Left cardiac atrium (tissue), 4 donors: ENCODE measurements around the gene SCUBE2. TPM values are rescaled to one million over a fixed set of nuclear protein-coding genes. Genes with fewer than 3 reads are reported as not detected.

Experiments
- ATAC-seq, 2 donors: fragments of 200-7000 bp; cut with Tn5 transposase; one replicate each; pipeline ENCODE4 v1.9.1; 2020; ENCODE audit warnings: mild to moderate bottlenecking in 2 of 2, moderate library complexity in 2 of 2
- DNase-seq: peaks from one replicate; pipeline ENCODE4 v3.0.0-alpha.2; 2020
- intact Hi-C, 2 donors: fragments of 100-400 bp; cut with DNase I; formaldehyde crosslinking; loops; one replicate each; pipeline versions ENCODE4 v1.14.1 to v1.15.1; 2022 to 2023
- total RNA-seq, 2 donors: library from RNA; stranded (reverse); fragmentation: NEBNext Ultra II Directional; extraction: Animal tissue kit (Norgen Biotek cat#: 25700); gene quantifications; one replicate each; pipeline ENCODE4 v1.2.1, GENCODE V29; 2021
- donor health status: DM: no; HTN: yes; CAD: no.
- donor health status: DM: no; HTN: yes; CAD: no; lungs with severe emphysema.
- donor health status: DM: yes; HTN: yes; CAD: no.
- donor health status: Dilated cardiomyopathy.

The SCUBE2 gene
- total RNA-seq, 2 donors from 2014 or later, result 2.0 to 4.4 TPM

DNA sequence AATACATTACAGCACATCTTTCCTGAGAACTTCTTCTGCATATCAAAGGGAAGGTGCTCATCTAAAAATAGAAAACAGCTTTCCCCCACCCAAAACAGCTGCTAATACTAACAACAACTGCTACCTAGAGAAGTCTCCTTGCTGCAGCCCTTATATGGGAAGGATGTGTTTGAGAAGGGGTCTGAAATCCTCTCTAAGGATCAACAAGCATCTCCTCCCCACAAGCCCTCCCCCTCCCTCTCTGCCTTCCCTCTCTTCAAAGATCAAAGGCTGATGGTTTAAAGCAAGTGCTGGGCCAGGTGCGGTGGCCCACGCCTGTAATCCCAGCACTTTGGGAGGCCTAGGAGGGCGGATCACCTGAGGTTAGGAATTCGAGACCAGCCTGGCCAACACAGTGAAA lies 33.5 kb downstream of the SCUBE2 start:
- intact Hi-C loops, result no loop called here
- ATAC-seq, result no peak
- no peak for DNase-seq

GRCh38 chr11:9057007-9057406 lies 34.4 kb downstream of the SCUBE2 start:
- intact Hi-C loops, result no loop called here
- DNase-seq (no peak), ATAC-seq (peak; percentile 3 to 80)

GRCh38 chr11:9056467-9056866 lies 34.9 kb downstream of the SCUBE2 start:
- intact Hi-C loops, result no loop called here
- no peak for ATAC-seq
- no peak for DNase-seq

DNA sequence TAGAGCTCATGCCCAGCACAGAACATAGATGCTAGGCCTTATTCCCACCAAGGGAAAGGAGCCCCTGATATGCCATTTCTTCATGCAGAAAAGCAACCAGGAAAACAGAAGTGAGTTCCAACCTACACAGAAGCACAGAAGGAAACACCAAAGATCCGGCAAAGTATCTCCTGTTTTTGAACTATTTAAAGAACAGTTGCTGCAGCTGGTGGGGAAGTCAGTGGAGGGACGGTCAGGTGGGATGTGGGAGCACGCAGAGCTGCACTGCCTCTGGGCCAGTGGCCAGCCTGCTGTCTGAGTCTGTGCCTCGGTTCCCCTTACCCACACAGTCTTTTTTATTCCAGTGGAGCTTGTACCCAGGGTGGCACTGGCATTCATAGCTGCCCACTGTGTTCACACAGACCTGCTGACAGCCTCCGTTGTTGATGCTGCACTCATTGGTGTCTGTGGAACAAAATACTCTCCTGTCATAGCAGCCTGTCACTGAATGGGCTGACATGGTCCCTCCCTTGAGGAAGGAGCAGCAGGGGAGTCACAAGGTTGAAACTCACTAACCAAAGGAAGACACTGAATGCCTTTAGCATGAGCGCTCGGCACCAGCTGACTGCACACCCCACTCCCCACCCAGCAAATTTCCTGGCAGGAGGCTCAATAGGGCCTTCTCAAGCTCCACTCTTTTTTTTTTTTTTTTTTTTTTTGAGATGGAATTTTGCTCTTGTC lies 37.9 kb downstream of the SCUBE2 start:
- ATAC-seq (no peak), DNase-seq (no peak)
- intact Hi-C loops, result no loop called here

- no peak for DNase-seq
- no peak for ATAC-seq
- intact Hi-C loops, result no loop called here
Measured at GRCh38 chr11:9052316-9052715, 39.1 kb downstream of the SCUBE2 start.

DNA sequence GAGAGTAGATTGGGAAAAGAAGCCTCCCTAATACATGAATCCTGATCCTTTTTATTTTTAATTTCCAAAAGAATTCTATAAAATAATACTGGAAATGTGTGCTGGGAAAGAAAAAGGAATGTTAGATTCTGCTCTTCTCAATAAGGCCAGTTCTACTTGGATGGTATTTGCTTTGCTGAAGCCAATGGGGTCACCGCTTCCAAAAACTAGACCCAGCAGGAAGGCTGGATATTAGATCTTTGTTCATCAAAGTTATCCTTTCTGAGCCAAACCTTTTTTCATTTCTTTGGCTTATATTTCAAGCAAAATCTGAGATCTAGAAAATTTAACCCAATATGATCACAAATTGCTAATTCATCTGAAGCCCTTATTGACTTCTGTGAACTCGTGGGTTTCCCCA lies 41.4 kb downstream of the SCUBE2 start:
- DNase-seq, result no peak
- intact Hi-C loops, result no loop called here
- ATAC-seq, result no peak

DNA sequence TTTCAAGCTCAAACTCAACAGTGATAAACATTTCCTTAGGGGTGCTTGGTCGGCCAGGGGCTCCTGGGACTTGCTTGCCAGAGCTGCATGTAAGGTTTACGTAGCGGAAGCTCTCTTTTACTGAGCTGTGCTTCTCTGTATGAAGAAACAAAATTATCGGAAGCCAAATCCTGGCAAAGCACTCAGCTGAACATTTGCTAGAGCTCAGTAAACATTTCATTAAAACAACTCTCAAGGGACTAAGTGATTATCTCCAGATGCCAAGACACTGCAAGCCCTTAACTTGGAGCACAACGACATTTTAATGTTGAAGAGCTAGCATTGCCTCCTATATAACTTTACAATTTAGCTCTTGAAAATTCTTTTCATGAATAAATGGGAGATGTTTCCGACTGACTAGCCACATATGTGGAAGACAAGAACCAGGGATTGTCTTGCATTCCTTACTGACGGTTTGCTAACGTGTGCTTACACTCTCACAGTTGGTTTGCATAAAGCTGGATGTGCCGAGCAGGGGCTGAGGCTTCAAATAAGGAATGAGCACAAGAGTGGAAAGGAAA lies 43.4 kb downstream of the SCUBE2 start:
- DNase-seq (no peak), ATAC-seq (peak; percentile 54 to 76)

GRCh38 chr11:9046481-9046880 lies 44.9 kb downstream of the SCUBE2 start:
- no peak for ATAC-seq
- intact Hi-C loops, result no loop called here
- no peak for DNase-seq

More for the DNA sequence above, 43.4 kb downstream of the SCUBE2 start:
- intact Hi-C loops, result no loop called here

DNA sequence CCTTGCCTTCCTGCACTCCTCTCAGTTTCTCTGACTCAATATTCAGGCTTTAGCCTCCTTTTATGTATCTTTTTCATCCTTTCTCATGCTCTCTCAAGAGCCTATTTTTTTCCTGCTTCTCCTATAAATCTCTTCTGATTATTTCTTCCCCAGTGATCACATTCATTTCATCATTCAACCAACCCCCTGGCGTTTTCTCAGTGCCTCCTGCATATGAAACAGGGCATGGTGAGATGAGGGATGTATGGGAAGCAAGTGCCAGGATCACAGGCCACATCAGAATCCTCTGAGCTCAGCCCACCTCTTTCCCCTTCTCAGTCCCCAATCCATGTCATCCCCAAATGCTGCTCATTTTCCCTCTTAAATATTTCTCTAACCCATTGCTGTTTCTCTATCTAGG lies 48.9 kb downstream of the SCUBE2 start:
- ATAC-seq (no peak), DNase-seq (no peak)
- intact Hi-C loops, result no loop called here

- no peak for DNase-seq
- intact Hi-C loops, result no loop called here
- ATAC-seq, result no peak
Measured at GRCh38 chr11:9041747-9042146, 49.7 kb downstream of the SCUBE2 start.

DNA sequence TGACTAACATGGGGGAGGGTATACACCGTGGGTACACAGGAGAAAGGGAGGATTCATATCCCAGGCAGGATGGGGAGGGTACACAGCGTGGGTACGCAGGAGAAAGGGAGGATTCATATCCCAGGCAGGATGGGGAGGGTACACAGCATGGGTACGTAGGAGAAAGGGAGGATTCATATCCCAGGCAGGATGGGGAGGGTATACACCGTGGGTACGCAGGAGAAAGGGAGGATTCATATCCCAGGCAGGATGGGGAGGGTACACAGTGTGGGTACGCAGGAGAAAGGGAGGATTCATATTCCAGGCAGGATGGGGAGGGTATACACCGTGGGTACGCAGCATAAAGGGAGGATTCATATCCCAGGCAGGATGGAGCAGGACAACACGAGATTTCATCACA lies 51.0 kb downstream of the SCUBE2 start:
- intact Hi-C loops, result no loop called here
- no peak for DNase-seq
- no peak for ATAC-seq

DNA sequence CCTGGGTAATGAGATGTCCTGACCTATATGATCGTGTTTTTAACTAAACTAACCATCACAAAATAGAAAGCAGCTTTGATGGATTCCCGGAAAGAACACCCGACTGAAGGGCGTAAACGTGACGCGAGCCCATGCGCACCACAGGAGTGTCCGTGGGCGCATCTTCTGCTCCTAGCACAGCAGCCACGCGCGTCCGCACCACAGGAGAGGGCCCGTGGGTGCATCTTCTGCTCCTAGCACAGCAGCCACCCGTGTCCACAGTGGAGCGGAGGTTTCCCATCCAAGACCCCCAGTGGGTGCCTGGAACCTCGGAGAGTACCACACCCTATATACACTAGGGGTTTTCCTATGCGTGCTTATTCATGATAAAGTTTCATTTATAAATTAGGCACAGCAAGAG lies 51.5 kb downstream of the SCUBE2 start:
- intact Hi-C loops, result no loop called here
- ATAC-seq, result no peak
- DNase-seq, result no peak

DNA sequence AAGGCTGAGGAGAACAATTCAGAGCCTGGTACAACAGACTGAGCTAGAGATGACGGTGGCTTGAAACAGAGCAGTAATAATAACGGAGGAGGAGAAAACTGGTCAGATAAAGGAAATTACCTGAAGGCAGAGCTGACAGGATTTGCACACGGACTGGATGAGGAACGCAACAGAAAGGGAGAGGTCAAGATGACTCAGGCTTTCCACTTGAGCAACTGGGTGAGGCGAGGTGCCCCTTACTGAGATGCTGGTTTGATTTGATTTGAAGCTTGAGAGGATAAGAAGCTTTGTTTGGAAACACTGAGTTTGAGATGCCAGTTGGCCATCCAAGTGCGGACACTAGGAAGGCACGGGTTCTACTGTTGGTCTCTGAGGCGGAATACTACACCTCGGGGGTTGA lies 52.2 kb downstream of the SCUBE2 start:
- DNase-seq (no peak), ATAC-seq (no peak)
- intact Hi-C loops, result no loop called here

DNA sequence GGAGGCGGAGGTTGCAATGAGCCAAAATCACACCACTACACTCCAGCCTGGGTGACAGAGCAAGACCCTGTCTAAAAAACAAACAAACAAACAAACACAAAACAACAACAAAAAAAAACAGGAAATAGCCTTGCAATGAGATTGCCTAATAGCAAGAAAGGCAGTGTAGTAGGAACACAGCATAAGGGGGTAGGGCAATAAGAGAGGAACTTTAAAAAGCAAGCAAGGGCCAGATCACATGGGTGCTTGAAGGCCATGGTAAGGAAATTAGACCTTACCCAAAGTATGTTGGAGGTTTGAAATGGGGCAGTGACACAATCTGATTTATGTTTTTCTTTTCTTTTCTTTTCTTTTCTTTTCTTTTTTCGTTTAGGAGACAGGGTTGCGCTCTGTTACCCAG lies 52.9 kb downstream of the SCUBE2 start:
- intact Hi-C loops, result no loop called here
- ATAC-seq (no peak), DNase-seq (no peak)

GRCh38 chr11:9037963-9038362 lies 53.4 kb downstream of the SCUBE2 start:
- DNase-seq (no peak), ATAC-seq (no peak)
- intact Hi-C loops, result no loop called here

GRCh38 chr11:9037046-9037780 lies 54.2 kb downstream of the SCUBE2 start:
- intact Hi-C loops, result no loop called here
- DNase-seq, result no peak
- no peak for ATAC-seq

DNA sequence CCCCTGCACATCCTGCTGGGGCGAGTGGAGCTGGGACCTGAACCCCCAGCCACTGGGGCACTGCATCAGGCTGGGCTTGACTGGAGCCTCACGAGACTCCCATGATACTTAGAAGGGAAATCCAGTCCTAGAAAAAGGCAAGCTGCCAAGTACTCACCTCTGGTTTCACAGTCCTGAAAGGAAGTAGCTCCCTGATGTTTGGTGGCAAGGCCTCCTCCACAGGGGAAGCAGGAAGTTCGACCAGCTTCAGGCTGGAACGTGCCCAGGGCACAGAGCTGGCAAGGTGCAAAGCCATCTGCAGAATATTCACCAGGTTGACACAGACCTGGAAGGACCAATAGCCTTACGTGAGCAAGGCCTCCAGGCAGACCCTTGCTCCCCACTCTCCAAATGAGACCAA lies 60.8 kb downstream of the SCUBE2 start:
- DNase-seq, result no peak
- ATAC-seq, result no peak
- intact Hi-C loops, result no loop called here

- DNase-seq (no peak), ATAC-seq (no peak)
- intact Hi-C loops, result no loop called here
Measured at GRCh38 chr11:9029422-9029821, 62.0 kb downstream of the SCUBE2 start.

DNA sequence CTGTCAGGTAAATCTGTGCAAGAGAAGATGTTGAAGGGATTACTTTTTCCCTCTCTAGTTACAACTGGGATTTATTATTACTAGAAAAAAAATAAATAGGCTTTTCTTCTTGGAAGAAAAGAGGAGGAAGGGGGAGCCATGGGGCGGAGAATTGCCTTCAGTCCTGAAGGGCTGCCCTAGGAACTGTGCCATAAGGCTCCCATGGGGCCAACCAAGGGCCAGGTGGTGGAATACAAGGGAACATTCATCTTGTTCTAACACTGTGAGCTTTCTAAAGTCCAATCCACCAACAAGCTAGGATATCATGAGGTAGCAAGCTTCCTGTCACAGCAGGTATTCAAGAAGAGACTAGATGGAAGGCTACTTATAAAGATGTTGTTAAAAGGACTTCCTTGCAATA lies 62.8 kb downstream of the SCUBE2 start:
- intact Hi-C loops, result no loop called here
- ATAC-seq (no peak), DNase-seq (no peak)

GRCh38 chr11:9025101-9025850 lies 66.1 kb downstream of the SCUBE2 start:
- DNase-seq, result no peak
- intact Hi-C loops, result no loop called here
- ATAC-seq, result no peak
